Right atrium auricular region (tissue), 2 donors: ENCODE results near the gene NEBL. TPM values are rescaled to one million over a fixed set of nuclear protein-coding genes. Genes with fewer than 3 reads are reported as not detected.

ENCODE experiments used
- DNase-seq: peaks from one replicate; pipeline ENCODE4 v3.0.0-alpha.2; 2019; ENCODE audit warnings: low spot score
- H3K27ac ChIP-seq, 2 donors: fragments of 200-600 bp; sonication (generic); 1 replicate in 1 of 2; 2 replicates in 1 of 2; pipeline ENCODE4 v1.5.1; 2016 to 2019
- H3K27me3 ChIP-seq, 2 donors: fragments of 200-600 bp; sonication (generic); one replicate each; pipeline versions ENCODE4 v1.5.1 to v1.6.0; 2017 to 2019
- H3K36me3 ChIP-seq: fragments of 200-600 bp; sonication (generic); one replicate; pipeline ENCODE4 v1.5.1; 2016
- H3K4me1 ChIP-seq, 2 donors: fragments of 200-600 bp; sonication (generic); one replicate each; pipeline versions ENCODE4 v1.5.1 to v1.6.0; 2017 to 2019
- H3K4me3 ChIP-seq, 2 donors: fragments of 200-600 bp; sonication (generic); 1 replicate in 1 of 2; 2 replicates in 1 of 2; pipeline ENCODE4 v1.5.1; 2017 to 2019; ENCODE audit warnings: mild to moderate bottlenecking in 1 of 2, moderate library complexity in 1 of 2
- H3K9me3 ChIP-seq, 2 donors: fragments of 200-600 bp; sonication (generic); one replicate each; pipeline ENCODE4 v1.5.1; 2019
- total RNA-seq, 2 donors: library from RNA; depleted of rRNA; stranded (reverse); fragments of >200 nt; gene quantifications; one replicate each; pipeline ENCODE4 v1.1.0, GENCODE V29; 2016
- TF ChIP-seq, protein P1 (sequence below), 2 donors: fragments of 200-600 bp; sonication (generic); IDR thresholded peaks; one replicate each; pipeline ENCODE4 v1.5.1; 2019; ENCODE audit warnings: antibody characterized with exemption in 2 of 2

Gene NEBL
- total RNA-seq, 2 donors from 2014 or later, result 304 to 550 TPM

DNA sequence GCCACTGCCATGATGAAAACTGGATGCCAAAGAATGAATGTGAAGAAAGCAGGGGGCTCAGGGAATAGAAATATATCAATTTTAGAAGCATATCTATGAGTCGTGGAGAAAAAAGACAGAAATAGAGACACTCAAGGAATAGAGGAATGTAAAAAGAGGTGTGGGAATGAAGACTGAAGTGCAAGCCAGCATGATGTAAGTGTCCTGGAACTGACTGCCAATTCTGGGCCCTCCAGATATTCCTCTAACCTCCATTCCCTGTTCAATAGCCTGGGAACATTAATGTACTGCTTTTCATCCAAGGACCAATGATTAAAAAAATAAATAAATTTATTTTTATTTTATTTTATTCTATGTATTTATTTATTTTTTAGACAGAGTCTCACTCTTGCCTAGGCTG, 40.6 kb downstream of the NEBL start:
- TF ChIP-seq, protein P1, sequence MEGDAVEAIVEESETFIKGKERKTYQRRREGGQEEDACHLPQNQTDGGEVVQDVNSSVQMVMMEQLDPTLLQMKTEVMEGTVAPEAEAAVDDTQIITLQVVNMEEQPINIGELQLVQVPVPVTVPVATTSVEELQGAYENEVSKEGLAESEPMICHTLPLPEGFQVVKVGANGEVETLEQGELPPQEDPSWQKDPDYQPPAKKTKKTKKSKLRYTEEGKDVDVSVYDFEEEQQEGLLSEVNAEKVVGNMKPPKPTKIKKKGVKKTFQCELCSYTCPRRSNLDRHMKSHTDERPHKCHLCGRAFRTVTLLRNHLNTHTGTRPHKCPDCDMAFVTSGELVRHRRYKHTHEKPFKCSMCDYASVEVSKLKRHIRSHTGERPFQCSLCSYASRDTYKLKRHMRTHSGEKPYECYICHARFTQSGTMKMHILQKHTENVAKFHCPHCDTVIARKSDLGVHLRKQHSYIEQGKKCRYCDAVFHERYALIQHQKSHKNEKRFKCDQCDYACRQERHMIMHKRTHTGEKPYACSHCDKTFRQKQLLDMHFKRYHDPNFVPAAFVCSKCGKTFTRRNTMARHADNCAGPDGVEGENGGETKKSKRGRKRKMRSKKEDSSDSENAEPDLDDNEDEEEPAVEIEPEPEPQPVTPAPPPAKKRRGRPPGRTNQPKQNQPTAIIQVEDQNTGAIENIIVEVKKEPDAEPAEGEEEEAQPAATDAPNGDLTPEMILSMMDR (IDR thresholded peaks at IDR 0.05), result no peak
- peaks cover 0 to 3% of the 10 kb centered on the region in 2 donors for H3K4me1 ChIP-seq
- peaks cover 68% of the 10 kb centered on the region for H3K36me3 ChIP-seq
- no peak overlapping the region for H3K4me3 ChIP-seq
- DNase-seq, result no peak
- H3K9me3 ChIP-seq, result no peaks in the 10 kb centered on the region
- H3K27ac ChIP-seq, result peak overlapping the region in 1 of 2 donors; percentile 59
- no peaks in the 10 kb centered on the region for H3K27me3 ChIP-seq

DNA sequence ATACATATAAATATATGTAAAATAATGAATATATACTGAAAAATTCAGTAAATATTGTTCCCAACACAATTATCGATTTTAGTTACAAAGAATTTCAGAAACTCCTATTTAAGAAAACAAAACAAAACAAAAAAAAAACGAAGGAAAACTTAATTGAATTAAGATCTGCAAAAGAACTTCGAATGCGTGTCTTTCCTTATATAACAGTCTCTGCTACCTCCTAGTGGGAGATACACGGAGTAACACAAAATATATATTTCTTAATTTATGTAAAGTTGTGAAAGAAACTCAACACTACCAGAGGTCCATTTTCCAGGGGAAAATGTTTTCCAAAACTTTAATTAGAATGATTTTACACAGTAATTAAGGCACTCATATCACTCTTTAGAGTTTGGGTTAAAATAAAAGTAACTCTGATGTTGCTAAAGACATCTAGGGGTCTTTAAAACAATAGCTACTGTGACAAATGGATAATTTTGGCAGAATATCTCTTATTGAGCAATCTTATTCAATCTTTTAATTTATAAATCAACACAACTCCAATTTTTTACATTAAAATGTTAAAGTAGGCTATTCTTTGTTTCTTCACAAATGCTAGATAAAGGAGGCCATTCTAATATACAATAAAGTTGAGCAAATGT, 41.6 kb downstream of the NEBL start:
- TF ChIP-seq, protein P1 (IDR thresholded peaks at IDR 0.05), result peak in 1 of 2 donors; percentile 53
- H3K27ac ChIP-seq, result peak overlapping the region in 1 of 2 donors; percentile 59
- H3K4me1 ChIP-seq, result peaks cover 0 to 3% of the 10 kb centered on the region in 2 donors
- H3K9me3 ChIP-seq, result no peaks in the 10 kb centered on the region
- no peak for DNase-seq
- no peak overlapping the region for H3K4me3 ChIP-seq
- peaks cover 72% of the 10 kb centered on the region for H3K36me3 ChIP-seq
- no peaks in the 10 kb centered on the region for H3K27me3 ChIP-seq

- DNase-seq, result no peak
- Histone ChIP-seq H3K4me3 (no peak overlapping the region), H3K36me3 (peaks cover 88% of the 10 kb centered on the region), H3K27ac (no peak overlapping the region), H3K4me1 (peaks cover 0 to 3% of the 10 kb centered on the region in 2 donors), H3K9me3 (no peaks in the 10 kb centered on the region), H3K27me3 (no peaks in the 10 kb centered on the region)
- TF ChIP-seq, protein P1 (IDR thresholded peaks at IDR 0.05), result no peak
Measured at GRCh38 chr10:20853276-20853675, 43.8 kb downstream of the NEBL start.

DNA sequence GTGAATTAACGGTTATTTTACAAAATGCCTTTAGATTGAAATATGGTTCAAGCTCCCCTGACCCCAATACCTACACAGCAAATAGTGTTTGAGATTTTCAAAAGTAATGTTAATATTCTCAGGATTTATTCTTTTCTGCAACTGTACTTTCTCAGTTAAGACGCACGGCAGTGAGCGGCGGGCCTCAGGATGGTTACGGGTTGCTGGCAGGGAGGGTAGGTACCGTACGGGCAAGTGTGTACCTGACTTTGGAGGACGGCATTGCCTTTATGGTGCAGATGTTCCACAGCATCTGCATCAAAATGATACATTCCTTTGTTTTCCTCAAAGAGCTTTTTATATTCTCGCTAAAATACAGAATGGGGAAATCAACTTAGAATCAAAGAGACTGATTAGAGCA, 44.8 kb downstream of the NEBL start:
- TF ChIP-seq, protein P1 (IDR thresholded peaks at IDR 0.05), result no peak
- H3K9me3 ChIP-seq, result no peaks in the 10 kb centered on the region
- H3K4me1 ChIP-seq, result peaks cover 0 to 3% of the 10 kb centered on the region in 2 donors
- no peak overlapping the region for H3K27ac ChIP-seq
- no peaks in the 10 kb centered on the region for H3K27me3 ChIP-seq
- H3K4me3 ChIP-seq, result no peak overlapping the region
- no peak for DNase-seq
- peaks cover 81% of the 10 kb centered on the region for H3K36me3 ChIP-seq

GRCh38 chr10:20847512-20847911, 49.6 kb downstream of the NEBL start:
- Histone ChIP-seq H3K9me3 (no peaks in the 10 kb centered on the region), H3K36me3 (peaks cover 71% of the 10 kb centered on the region), H3K4me1 (no peaks in the 10 kb centered on the region), H3K27ac (no peak overlapping the region), H3K27me3 (no peaks in the 10 kb centered on the region), H3K4me3 (no peak overlapping the region)
- TF ChIP-seq, protein P1 (IDR thresholded peaks at IDR 0.05), result no peak
- no peak for DNase-seq

DNA sequence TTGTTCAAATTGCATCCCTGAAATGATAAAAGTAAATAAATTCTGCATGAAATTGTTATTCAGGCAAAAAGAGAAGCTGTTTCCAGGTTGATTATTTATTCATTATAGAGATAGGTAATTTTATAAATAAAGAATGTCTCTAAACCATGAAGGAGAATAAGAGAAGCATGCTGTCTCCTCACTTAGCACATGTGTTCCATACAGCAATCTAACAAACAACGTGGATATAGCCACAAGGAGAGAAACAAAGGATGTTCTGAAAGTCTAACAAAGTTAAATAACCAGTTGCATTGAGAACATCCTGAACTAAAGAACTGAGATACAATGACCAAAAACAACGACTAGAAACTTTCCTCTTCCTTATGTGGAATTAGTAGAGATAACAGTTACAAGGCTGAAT, 50.8 kb downstream of the NEBL start:
- H3K27ac ChIP-seq, result no peak overlapping the region
- peaks cover 61% of the 10 kb centered on the region for H3K36me3 ChIP-seq
- TF ChIP-seq, protein P1 (IDR thresholded peaks at IDR 0.05), result no peak
- DNase-seq, result no peak
- no peaks in the 10 kb centered on the region for H3K4me1 ChIP-seq
- H3K4me3 ChIP-seq, result no peak overlapping the region
- H3K27me3 ChIP-seq, result no peaks in the 10 kb centered on the region
- H3K9me3 ChIP-seq, result no peaks in the 10 kb centered on the region
